GM12875 (cell line): ENCODE data around the gene DNAH7.
"Not testable (repeated sequence)": the region's sequence is repeated elsewhere in the genome, so short reads cannot be mapped to it uniquely, and the experiment has no call there.

Experiments
- H3K4me3 ChIP-seq: one replicate; pipeline ENCODE4 v1.5.1; 2011; ENCODE audit warnings: low read depth, low read length, control low read depth
- CTCF ChIP-seq: IDR thresholded peaks from 2 replicates; pipeline ENCODE4 v1.5.1; 2011; ENCODE audit warnings: low read depth, mild to moderate bottlenecking, control low read depth, inconsistent platforms, low read length, moderate library complexity, borderline replicate concordance; ENCODE audit not compliant: insufficient read depth

Gene DNAH7

GRCh38 chr2:196096264-196096663, 27.6 kb upstream of the DNAH7 start:
- no peak overlapping the region for H3K4me3 ChIP-seq
- TF ChIP-seq CTCF, result no peak

GRCh38 chr2:196089448-196089847, 20.8 kb upstream of the DNAH7 start:
- H3K4me3 ChIP-seq, result not testable (repeated sequence)

- no peak for TF ChIP-seq CTCF
- H3K4me3 ChIP-seq, result no peak overlapping the region
Observed at GRCh38 chr2:196088203-196088602, 19.6 kb upstream of the DNAH7 start.

GRCh38 chr2:196086517-196087368, 18.1 kb upstream of the DNAH7 start:
- H3K4me3 ChIP-seq, result no peak overlapping the region
- no peak for TF ChIP-seq CTCF

- TF ChIP-seq CTCF, result no peak
- no peak overlapping the region for H3K4me3 ChIP-seq
Observed at GRCh38 chr2:196083601-196084000, 15.0 kb upstream of the DNAH7 start.

GRCh38 chr2:196080526-196080925, 11.9 kb upstream of the DNAH7 start:
- no peak for TF ChIP-seq CTCF

GRCh38 chr2:196079052-196079451, 10.4 kb upstream of the DNAH7 start:
- TF ChIP-seq CTCF, result no peak
- H3K4me3 ChIP-seq, result no peak overlapping the region

More at GRCh38 chr2:196080526-196080925, 11.9 kb upstream of the DNAH7 start:
- no peak overlapping the region for H3K4me3 ChIP-seq

GRCh38 chr2:196077821-196078220, 9.2 kb upstream of the DNAH7 start:
- TF ChIP-seq CTCF, result no peak
- no peak overlapping the region for H3K4me3 ChIP-seq
